HG03342 (cell line): Measurements from ENCODE around the gene AKR1A1.

ENCODE experiments used
- ATAC-seq: cut with Tn5 transposase; IDR thresholded peaks from one replicate; pipeline ENCODE4 v1.9.1; 2021; ENCODE audit warnings: mild to moderate bottlenecking, moderate library complexity; ENCODE audit not compliant: unreplicated experiment

AKR1A1 gene

GRCh38 chr1:45612941-45613579 lies 62.4 kb downstream of the AKR1A1 start:
- ATAC-seq, result no peak

GRCh38 chr1:45615885-45616284 lies 65.3 kb downstream of the AKR1A1 start:
- ATAC-seq, result no peak

DNA sequence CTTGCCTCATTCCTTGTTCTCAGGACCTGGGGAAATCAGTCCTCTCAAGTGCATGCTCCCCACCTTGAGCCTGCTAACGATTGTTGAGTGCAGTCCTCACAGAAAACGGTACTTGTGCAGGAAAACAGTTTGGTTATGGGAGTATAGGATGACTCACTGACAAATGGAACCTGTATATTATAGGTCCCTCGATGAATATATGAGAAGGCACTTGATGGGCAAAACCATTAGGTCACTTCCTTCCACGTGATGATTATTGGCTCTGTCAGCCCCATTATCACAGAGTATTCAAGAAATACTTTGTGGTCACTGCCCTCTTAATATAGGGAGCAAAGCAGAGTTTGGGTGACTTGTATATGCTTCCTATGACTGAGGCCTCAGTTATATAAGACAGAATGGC lies 67.0 kb downstream of the AKR1A1 start:
- ATAC-seq, result no peak

DNA sequence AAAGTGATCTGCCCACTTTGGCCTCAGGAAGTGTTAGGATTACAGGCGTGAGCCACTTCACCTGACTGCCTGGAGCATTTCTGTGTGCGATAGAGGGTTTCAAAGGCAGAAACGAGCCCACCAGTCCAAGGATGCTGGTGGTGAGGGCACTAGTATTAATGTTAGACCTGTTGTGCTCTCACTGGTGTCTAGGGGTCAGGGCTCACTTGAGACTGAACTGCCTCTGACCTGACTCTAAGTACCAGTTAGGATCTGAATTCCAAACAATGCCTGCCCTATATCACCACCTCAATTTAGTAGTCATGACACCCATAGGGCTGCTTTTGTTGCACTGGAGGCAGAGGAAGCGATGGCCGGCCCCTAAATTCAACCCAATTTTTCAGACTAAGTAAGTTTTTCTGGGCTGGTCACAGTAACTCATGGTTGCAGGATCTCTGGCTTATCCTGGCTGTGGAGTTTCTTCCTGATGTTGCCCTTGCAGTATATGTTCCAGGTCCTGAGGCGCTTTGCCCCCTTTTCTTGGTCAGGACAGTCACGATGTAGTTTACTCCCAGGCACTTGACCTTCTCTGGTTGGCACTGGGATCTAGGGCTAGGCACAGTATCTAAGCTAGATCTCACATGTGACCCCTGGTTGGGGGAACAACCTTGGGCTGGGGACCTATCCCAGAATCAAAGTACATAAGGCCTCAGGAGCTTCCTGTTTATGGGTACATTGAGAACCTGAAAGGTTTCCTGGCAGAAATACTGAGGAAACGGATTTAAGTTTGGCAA lies 68.7 kb downstream of the AKR1A1 start:
- ATAC-seq, result no peak
